ENCODE measurements around the gene MKRN2OS. TPM values are rescaled to one million over a fixed set of nuclear protein-coding genes. Genes with fewer than 3 reads are reported as not detected.

The MKRN2OS gene
- total RNA-seq, 1 experiment from 2014 or later, result not detected

DNA sequence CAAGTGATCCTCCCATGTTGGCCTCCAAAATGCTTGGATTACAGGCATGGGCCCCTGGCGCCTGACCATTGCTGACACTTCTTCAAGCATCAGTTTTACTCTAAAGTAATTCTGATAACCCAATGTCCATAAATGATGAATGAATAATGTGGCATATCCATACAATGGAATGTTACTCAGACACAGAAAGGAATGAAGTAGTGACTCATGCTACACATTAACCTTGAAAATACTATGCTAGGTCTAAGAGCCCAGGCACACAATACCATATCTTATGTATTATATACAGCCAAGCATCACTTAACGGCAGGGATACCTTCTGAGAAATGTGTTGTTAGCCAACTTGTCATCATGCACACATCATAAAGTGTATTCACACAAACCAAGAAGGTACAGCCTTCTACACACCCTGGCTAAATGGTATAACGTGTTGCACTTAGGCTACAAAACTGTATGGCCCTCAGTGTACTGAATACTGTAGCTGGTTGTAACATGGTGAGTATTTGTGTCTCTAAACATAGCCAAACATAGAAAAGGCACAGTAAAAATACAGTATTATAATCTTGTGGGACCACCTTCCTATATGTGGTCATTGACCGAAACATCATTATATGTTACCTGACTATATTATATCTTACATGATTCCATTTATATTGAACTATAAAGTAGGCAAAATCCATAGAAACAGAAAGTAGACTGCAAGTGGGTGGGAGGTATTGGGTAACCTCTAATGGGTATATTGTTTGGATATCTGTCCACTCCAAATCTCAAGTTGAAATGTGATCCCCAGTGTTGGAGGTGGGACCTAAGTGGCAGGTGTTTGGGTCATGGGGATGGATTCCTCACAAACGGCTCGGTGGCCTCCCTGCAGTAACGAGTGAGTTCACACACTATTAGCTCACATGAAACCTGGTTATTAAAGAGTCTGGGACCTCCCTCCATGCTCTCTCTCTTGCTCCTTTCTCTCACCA lies 43.0 kb upstream of the MKRN2OS start (continued):
- no peak for TF ChIP-seq TCF7L2 (IDR thresholded peaks at IDR 0.05; ENCODE audit: borderline replicate concordance, extremely low read depth, insufficient read depth, insufficient read length)
- TF ChIP-seq RAD21 (IDR thresholded peaks at IDR 0.05; ENCODE audit: low read depth), result no peak
- no peak for TF ChIP-seq POLR2AphosphoS5 (IDR thresholded peaks at IDR 0.05; ENCODE audit: low read depth, low read length)
- TF ChIP-seq, protein P1, sequence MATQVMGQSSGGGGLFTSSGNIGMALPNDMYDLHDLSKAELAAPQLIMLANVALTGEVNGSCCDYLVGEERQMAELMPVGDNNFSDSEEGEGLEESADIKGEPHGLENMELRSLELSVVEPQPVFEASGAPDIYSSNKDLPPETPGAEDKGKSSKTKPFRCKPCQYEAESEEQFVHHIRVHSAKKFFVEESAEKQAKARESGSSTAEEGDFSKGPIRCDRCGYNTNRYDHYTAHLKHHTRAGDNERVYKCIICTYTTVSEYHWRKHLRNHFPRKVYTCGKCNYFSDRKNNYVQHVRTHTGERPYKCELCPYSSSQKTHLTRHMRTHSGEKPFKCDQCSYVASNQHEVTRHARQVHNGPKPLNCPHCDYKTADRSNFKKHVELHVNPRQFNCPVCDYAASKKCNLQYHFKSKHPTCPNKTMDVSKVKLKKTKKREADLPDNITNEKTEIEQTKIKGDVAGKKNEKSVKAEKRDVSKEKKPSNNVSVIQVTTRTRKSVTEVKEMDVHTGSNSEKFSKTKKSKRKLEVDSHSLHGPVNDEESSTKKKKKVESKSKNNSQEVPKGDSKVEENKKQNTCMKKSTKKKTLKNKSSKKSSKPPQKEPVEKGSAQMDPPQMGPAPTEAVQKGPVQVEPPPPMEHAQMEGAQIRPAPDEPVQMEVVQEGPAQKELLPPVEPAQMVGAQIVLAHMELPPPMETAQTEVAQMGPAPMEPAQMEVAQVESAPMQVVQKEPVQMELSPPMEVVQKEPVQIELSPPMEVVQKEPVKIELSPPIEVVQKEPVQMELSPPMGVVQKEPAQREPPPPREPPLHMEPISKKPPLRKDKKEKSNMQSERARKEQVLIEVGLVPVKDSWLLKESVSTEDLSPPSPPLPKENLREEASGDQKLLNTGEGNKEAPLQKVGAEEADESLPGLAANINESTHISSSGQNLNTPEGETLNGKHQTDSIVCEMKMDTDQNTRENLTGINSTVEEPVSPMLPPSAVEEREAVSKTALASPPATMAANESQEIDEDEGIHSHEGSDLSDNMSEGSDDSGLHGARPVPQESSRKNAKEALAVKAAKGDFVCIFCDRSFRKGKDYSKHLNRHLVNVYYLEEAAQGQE (IDR thresholded peaks at IDR 0.05; ENCODE audit: low read depth), result no peak
- no peak for TF ChIP-seq JUND (IDR thresholded peaks at IDR 0.05)

DNA sequence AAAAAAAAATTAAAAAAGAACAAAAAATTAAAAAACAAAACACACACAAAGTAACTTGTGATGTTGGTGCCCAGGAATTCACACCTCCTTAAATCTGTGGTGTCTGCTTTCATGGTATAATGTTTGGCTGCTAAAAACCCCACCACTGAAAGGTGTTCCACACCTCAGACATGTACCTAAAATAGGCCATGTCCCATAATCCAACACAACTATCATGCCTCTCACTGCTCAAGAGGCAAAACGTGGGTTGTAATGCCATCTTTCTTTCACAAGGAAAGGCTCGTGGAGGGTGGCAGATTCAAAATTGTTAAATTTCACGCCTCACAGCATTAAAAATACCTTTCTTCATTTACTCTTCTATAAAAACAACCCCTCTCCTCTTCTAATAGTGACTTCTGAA lies 41.1 kb upstream of the MKRN2OS start:
- Histone ChIP-seq H3K27me3 (ENCODE audit: insufficient read depth, low read length) (no peaks in the 10 kb centered on the region), H3K9ac (ENCODE audit: low read length) (no peak overlapping the region), H3K79me2 (ENCODE audit: insufficient read depth, low read length) (peaks cover 3% of the 10 kb centered on the region; the same call in 1 of the 2 replicates), H3K9me3 (ENCODE audit: control insufficient read depth in 1 of 2, insufficient read depth in 1 of 2, low read depth in 1 of 2, low read length in 2 of 2) (no peaks in the 10 kb centered on the region), H3K4me1 (ENCODE audit: control insufficient read depth in 1 of 2, insufficient read depth in 2 of 2, low read length in 2 of 2) (no peaks in the 10 kb centered on the region), H2AFZ (ENCODE audit: low read depth, low read length, poor library complexity, severe bottlenecking) (no peak overlapping the region), H4K20me1 (ENCODE audit: insufficient read depth) (no peaks in the 10 kb centered on the region; the same call in 1 of the 2 replicates), H3K9me2 (ENCODE audit: insufficient read depth) (no peaks in the 10 kb centered on the region), H3K4me3 (replicated peaks in 1 of 2; ENCODE audit: low read depth in 1 of 2, low read length in 2 of 2) (no peak overlapping the region), H3K4me2 (ENCODE audit: low read length) (no peak overlapping the region), H3K27ac (ENCODE audit: low read depth, low read length) (no peak overlapping the region), H3K36me3 (ENCODE audit: control insufficient read depth in 1 of 2, insufficient read depth in 2 of 2, low read length in 2 of 2) (peaks cover 51 to 65% of the 10 kb centered on the region in 2 experiments)
- DNase-seq (ENCODE audit: low read depth, low spot score) (no peak), ATAC-seq (no peak)
- TSS peak; percentile 2 for BruUV-seq (replicated peaks)
- ChIA-PET CTCF (no interaction called here), RAD21 (ENCODE audit: low non-redundant PET in 1 of 2, low total read pairs in 2 of 2, uncharacterized antibody in 2 of 2, unreplicated experiment in 2 of 2) (no interaction called here), POLR2A (no interaction called here)
- intact Hi-C loops (cut with micrococcal nuclease), result no loop called here
- TF ChIP-seq FOSL1 (IDR thresholded peaks at IDR 0.05; ENCODE audit: low read depth) (no peak), POLR2A (IDR thresholded peaks at IDR 0.05; ENCODE audit: borderline replicate concordance, extremely low read depth, insufficient read depth, insufficient read length) (no peak), CEBPB (IDR thresholded peaks at IDR 0.05; ENCODE audit: low read depth) (no peak), ZFX (IDR thresholded peaks at IDR 0.05) (no peak), EZH2phosphoT487 (IDR thresholded peaks at IDR 0.05; ENCODE audit: borderline replicate concordance) (no peak), EGR1 (IDR thresholded peaks at IDR 0.05; ENCODE audit: low read depth) (no peak), JUND (IDR thresholded peaks at IDR 0.05) (no peak), TCF7L2 (IDR thresholded peaks at IDR 0.05; ENCODE audit: borderline replicate concordance, extremely low read depth, insufficient read depth, insufficient read length) (no peak), ZNF274 (IDR thresholded peaks at IDR 0.05; ENCODE audit: low read depth, low read length) (no peak), RAD21 (IDR thresholded peaks at IDR 0.05; ENCODE audit: low read depth) (no peak)
- TF ChIP-seq, protein P2, sequence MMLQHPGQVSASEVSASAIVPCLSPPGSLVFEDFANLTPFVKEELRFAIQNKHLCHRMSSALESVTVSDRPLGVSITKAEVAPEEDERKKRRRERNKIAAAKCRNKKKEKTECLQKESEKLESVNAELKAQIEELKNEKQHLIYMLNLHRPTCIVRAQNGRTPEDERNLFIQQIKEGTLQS (IDR thresholded peaks at IDR 0.05), result no peak
- TF ChIP-seq, protein P1 (IDR thresholded peaks at IDR 0.05; ENCODE audit: low read depth), result no peak
